Astrocyte (in vitro differentiated cells and primary cell): ENCODE data around the gene CNOT11.

Experiments used
- EZH2 ChIP-seq: IDR thresholded peaks from 2 replicates; pipeline ENCODE4 v1.6.1; 2012; ENCODE audit warnings: mild to moderate bottlenecking, low read length, inconsistent platforms; ENCODE audit not compliant: insufficient read depth
- TF ChIP-seq, protein P1 (sequence below): IDR thresholded peaks from 2 replicates; pipeline ENCODE4 v1.5.1; 2011; ENCODE audit warnings: low read depth, mild to moderate bottlenecking, inconsistent platforms, low read length, moderate library complexity; ENCODE audit not compliant: insufficient read depth

DNA sequence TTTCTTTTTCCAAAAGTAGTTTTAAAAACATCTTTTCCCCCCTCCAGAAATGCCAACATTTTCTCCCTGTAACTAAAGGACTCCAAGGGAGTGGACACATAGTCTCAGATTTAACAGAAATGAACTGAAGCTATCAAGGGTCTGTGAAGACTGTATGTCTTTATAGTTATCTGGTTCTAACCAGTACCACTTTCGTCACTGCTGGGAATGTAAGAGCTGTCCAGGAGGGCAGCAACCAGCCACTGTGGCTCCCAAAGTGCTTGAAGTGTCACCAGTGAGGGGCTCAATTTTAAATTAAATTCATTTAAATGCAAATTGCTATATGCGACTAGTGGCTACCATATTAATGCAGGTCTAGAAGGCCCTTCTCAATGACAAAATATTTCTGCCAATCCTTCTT is 40.9 kb downstream of the CNOT11 start:
- TF ChIP-seq, protein P1, sequence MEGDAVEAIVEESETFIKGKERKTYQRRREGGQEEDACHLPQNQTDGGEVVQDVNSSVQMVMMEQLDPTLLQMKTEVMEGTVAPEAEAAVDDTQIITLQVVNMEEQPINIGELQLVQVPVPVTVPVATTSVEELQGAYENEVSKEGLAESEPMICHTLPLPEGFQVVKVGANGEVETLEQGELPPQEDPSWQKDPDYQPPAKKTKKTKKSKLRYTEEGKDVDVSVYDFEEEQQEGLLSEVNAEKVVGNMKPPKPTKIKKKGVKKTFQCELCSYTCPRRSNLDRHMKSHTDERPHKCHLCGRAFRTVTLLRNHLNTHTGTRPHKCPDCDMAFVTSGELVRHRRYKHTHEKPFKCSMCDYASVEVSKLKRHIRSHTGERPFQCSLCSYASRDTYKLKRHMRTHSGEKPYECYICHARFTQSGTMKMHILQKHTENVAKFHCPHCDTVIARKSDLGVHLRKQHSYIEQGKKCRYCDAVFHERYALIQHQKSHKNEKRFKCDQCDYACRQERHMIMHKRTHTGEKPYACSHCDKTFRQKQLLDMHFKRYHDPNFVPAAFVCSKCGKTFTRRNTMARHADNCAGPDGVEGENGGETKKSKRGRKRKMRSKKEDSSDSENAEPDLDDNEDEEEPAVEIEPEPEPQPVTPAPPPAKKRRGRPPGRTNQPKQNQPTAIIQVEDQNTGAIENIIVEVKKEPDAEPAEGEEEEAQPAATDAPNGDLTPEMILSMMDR, result no peak
- TF ChIP-seq EZH2, result no peak
